ENCODE measurements around the gene TBC1D1.

TBC1D1 gene

GRCh38 chr4:38034986-38035882 is 144.3 kb downstream of the TBC1D1 start:
- H3K27ac ChIP-seq = no peak overlapping the region
- TF ChIP-seq CTCF (conservative IDR thresholded peaks at IDR 0.05) = peak; percentile 77
- TF ChIP-seq ZFX (IDR thresholded peaks at IDR 0.05) = no peak

DNA sequence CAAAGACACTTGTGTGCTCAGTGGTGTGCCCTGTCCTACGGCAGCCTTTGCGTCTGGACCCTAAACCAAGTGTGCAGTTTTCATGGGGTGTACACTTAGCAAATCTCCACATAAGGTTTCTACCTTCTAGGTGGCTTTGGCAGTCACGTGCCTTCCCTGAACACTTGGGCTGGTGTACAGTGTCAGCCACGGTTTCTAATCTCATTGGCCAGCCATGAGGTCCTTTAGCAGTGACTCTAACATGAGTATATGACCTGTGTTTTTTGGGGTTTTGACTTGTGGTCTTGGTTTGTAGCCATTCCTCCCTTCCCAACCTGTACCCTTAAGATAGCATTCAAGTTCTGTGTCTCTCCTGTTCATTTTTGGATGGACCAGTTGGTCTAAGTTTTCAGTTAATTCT is 145.7 kb downstream of the TBC1D1 start:
- no peak overlapping the region for H3K27ac ChIP-seq
- no peak for TF ChIP-seq ZFX (IDR thresholded peaks at IDR 0.05)
- TF ChIP-seq CTCF (conservative IDR thresholded peaks at IDR 0.05) = no peak

DNA sequence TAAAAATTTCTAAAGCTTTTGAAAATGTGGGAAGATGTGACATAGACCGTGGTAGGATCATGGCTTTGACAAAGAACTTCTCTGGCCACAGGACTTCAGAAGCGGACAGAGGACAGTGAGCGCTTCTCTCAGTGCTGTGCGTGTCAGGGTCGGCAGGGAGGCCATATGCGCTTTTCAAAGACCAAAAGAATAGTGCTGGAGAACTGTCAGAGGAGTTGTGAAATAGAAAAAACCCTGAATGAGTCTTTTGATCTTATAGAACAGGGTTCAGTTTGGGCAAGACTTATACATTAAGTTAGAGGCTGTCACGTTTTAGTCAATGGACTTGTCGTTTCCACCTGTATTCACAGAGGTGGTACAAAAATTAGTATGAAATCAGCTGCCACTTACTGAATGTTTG is 146.7 kb downstream of the TBC1D1 start:
- TF ChIP-seq CTCF (conservative IDR thresholded peaks at IDR 0.05) (no peak), ZFX (IDR thresholded peaks at IDR 0.05) (no peak)
- H3K27ac ChIP-seq = no peak overlapping the region

GRCh38 chr4:38040619-38041018 is 149.7 kb downstream of the TBC1D1 start:
- H3K27ac ChIP-seq = no peak overlapping the region
- TF ChIP-seq ZFX (IDR thresholded peaks at IDR 0.05) = no peak
- no peak for TF ChIP-seq CTCF (conservative IDR thresholded peaks at IDR 0.05)

DNA sequence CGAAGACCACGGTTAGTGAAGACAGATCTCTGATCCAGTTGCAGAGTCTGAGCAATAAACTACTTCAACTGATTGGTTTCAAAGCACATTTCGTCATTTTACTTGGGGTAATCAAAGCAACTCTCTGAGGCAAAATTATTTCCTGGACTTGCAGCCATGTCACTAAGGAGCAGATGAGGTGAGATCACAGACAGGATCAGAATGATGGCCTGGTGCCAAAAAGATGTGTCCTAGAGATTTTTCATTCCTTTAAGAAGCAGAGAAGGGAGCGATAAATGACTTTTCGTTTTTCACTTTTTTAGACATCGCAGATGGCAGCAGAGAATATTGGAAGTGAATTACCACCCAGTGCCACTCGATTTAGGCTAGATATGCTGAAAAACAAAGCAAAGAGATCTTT is 153.2 kb downstream of the TBC1D1 start:
- TF ChIP-seq ZFX (IDR thresholded peaks at IDR 0.05) (no peak), CTCF (conservative IDR thresholded peaks at IDR 0.05) (no peak)
- no peak overlapping the region for H3K27ac ChIP-seq

DNA sequence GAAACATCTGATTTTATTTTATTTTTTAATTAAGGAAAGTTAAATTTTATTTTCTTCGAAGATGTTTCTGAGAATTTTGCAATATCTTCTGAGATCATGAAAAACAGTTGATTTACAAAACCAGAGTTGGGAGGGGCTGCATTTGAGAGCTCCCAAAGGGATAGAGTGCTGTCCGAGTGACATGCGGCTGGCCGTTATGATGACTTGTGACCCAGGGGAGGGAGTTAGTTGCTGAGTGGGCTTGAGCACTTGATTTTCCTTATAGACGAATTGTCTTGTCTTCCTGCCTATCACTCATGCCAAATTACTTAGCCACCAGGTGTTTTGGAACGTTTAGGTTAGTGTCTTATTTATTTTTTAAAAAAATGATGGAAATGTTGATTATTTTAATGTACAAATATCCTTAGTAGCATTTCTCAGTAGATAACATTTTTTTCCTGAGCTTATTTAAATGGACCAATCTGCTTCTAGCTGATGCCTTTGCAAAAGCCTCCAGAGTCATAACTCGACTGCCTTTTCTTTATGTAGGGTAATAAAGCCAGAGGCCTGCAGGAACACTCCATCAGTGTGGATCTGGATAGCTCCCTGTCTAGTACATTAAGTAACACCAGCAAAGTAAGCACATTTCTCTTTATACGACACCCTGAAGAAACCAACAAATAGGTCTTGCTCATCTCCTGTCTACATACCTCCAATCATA is 154.6 kb downstream of the TBC1D1 start:
- TF ChIP-seq CTCF (conservative IDR thresholded peaks at IDR 0.05) (no peak), ZFX (IDR thresholded peaks at IDR 0.05) (no peak)
- H3K27ac ChIP-seq = no peak overlapping the region
